IPS DF 4.7 (cell line): Measurements from ENCODE around the gene PAPPA.

Source experiments
- DNase-seq: peaks from one replicate; pipeline ENCODE4 v3.0.0-alpha.2; 2013; ENCODE audit warnings: low spot score; ENCODE audit errors: extremely low read depth

Gene PAPPA

GRCh38 chr9:116223926-116224325 is 70.3 kb downstream of the PAPPA start:
- DNase-seq: no peak

- no peak for DNase-seq
Measured at GRCh38 chr9:116230051-116230632, 76.6 kb downstream of the PAPPA start.

GRCh38 chr9:116232424-116233159 is 79.0 kb downstream of the PAPPA start:
- no peak for DNase-seq

DNA sequence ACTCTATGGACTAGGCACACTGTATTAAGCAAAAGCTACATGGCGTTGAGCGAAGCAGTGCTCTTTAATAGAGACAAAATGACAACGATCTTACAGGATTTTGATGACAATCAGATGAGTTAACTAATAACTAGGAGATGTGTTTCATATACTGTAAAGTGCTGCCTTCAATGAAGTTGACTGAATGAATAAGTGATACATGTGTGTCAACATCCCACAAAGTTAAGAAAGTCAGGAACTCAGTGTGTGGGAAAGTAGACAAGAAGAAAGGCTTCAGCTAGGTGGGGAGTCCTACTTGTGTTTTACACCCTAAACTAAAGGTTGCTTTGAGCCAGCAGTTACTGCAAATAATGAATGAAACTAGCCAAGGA is 79.6 kb downstream of the PAPPA start:
- no peak for DNase-seq

DNA sequence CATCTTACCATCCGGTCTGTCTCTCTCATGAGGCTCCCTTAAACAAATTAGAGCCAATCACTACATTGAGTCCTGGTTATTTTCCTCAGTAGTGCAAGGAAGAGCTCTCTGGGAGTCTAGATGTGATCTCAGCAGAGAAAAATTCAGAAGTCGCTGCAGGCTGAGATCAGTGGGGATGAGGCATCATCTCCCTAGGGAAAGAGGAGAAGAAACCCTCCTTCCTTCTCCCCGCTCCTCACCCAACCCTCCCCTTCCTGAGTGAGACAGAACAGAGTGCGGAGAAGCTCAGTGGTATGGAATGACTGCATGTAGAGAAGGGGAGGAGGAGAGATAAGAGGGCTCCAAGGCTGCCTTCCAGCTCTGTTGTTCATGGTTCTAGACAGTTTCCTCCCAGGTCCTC is 80.5 kb downstream of the PAPPA start:
- no peak for DNase-seq

DNA sequence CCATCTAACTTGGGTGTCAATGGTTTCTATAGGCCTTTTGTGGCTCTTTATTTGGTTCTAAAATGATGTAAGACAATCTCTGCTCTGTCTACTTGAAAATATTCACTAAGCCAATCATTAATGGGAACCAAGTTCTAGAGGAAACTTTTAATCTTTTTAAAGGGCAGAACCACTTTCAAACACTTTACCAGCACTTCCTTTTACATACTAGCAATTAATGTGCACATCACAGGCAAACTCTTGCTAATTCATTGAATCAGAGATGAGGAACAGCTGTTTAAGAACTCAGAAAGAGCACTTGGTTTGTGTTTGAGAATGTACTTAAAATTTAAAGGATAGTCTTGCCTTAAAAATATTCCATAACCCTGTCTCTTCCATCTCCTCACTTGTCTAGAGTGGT is 83.4 kb downstream of the PAPPA start:
- DNase-seq: no peak

DNA sequence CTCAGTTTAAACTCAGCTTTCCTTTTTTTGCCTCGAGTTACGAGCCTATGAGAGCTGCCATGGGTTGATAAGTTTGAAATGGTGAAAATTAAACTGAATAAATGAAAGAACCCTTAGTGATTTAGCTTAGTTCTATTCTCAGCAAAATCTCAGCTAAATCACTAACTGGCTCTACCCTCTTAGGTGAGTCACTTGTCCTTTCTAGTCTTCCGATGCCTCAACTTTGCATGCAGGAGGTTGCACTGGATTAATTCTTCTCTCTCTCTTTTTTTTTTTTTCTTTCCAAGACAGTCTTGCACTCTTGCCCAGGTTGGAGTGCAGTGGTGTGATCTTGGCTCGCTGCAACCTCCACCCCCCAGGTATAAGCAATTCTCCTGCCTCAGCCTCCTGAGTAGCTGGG is 83.9 kb downstream of the PAPPA start:
- no peak for DNase-seq

DNA sequence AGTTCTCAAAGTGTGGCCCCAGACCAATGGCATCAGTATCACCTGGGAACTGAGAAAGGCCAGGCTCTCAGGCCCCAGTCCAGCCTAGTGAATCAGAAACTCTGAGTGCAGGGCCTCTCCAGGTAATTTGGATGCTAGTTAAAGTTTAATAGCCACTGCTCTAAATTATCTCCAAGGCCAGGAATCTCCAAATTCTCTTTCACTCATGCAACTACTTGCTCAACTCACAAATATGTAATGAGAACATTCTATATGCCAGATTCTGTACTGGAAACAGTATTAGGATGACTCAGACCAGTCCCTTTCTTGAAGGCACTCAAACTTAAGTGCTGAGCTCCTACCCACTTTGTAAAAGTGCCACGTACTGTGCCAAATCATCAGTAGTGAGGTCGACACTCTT is 84.6 kb downstream of the PAPPA start:
- DNase-seq: no peak

GRCh38 chr9:116238776-116239340 is 85.3 kb downstream of the PAPPA start:
- DNase-seq: no peak

GRCh38 chr9:116243708-116244107 is 90.1 kb downstream of the PAPPA start:
- no peak for DNase-seq

DNA sequence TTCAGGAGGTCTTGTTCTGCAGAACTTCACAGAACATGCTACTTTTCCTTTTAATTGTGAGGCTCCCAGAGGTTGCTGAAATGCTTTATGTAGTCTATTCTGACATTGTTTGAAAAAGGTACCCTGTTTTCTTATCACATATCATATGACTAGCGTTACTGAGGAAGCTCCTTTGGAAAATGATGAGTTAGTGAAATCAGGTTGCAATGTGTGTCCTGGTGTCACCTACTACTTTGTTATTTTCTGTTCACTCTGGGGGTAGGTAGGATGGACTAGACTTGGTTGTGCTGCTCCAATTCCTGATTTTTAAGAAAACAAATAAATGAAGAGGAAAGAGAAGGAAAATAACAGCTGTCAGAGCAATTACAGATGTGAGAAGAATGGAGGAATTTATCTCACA is 93.7 kb downstream of the PAPPA start:
- no peak for DNase-seq

DNA sequence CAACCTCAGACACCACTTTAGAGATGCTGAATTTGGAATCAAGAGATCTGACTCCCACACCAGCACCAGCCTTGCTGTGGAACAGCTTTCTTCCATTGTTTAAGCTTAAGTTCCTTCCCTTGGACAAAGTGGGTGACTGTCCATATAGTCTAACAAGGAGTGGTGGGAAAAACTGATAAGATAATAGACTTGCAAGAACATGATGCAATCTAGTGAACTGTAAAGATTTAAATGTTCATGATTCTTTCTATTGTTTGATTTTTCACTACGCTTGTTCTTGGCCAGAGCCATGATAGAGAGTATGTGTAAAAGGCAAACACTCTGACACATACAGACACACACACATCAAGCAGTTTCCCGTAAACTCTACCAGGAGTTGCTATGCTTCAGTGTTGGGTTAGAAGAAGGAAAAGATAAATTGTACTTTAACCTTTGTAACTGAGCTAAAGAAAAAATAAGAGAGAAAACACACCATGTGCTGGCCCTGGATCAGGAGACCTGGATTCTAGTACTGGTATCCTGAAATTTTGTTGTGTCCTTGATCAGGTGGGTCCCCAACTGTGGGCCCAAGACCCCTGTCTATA is 94.3 kb downstream of the PAPPA start:
- DNase-seq: no peak

GRCh38 chr9:116250891-116251290 is 97.3 kb downstream of the PAPPA start:
- no peak for DNase-seq

GRCh38 chr9:116251366-116251765 is 97.8 kb downstream of the PAPPA start:
- no peak for DNase-seq

GRCh38 chr9:116260531-116260930 is 106.9 kb downstream of the PAPPA start:
- no peak for DNase-seq

DNA sequence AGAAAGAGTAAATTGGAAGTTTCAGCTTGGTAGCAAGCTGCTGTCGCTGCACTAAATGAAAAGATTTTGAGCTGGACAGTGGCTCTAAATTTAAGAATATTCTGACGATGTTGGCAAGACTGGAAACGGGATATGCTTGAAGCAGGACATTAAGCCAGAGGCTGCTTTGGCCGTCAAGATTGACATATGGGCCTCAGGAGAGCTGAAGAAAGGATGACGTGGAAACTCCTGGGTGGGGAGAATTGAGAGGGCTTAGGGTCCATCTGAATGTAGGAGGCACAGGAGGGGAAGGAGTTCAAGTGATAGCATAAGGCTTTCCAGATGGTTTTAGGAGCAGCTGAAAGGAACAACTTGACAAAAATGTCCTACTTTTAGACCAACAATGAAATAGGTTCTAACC is 108.9 kb downstream of the PAPPA start:
- DNase-seq: no peak

GRCh38 chr9:116264361-116264760 is 110.8 kb downstream of the PAPPA start:
- DNase-seq: no peak

DNA sequence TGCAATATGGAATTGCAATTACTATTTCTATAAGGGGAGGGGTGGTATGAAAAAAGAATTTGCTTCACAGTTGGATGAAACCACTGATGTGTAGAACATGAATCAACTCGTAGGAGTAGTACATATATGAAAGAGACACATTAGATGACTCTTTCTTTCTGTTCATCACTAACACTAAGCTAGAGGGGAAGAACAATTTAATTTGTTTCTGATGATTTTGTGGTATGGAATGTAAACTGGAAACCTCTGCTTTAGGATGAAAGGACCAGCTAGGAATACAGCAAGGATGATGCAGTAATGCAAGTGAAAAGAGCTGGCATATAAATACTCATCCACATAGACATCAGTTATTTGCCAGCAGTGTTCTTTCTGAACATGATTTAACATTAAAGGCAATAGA is 113.4 kb downstream of the PAPPA start:
- DNase-seq: no peak

GRCh38 chr9:116269250-116269649 is 115.7 kb downstream of the PAPPA start:
- DNase-seq: no peak

DNA sequence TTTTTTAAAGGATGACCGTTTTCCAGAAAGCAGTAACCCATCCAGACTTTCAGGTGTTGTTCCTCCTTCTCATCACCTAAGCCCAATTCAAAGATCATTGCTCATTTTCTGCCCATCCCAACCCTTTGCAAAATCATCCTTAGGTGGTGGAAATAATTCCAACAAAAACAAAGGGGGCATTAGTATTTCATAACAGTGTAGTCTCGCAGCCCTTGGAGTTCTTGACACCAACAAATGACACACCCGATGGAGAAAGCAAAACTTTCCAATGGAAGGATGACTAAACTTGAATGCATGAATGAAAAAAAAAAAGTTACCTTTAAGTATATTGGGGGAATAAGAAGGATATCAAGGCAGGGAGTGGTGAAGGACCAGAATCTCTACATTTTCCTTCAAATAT is 117.0 kb downstream of the PAPPA start:
- DNase-seq: no peak

DNA sequence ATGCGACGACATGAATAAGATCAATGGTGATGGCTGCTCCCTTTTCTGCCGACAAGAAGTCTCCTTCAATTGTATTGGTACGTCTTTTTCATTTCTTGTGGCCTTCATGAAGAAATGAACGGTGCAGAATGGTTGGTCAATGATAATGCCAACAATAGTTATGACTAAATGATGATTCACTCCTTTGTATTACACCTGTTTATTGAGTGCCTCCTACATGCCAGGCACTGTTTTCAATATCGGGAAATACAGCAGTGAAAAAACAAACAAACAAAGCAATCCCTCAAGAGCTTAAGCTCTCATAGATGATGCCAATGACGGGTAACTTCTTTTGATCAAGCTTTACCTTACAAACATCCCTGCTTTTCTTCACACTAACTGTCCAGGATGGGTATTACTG is 117.7 kb downstream of the PAPPA start:
- DNase-seq: no peak

DNA sequence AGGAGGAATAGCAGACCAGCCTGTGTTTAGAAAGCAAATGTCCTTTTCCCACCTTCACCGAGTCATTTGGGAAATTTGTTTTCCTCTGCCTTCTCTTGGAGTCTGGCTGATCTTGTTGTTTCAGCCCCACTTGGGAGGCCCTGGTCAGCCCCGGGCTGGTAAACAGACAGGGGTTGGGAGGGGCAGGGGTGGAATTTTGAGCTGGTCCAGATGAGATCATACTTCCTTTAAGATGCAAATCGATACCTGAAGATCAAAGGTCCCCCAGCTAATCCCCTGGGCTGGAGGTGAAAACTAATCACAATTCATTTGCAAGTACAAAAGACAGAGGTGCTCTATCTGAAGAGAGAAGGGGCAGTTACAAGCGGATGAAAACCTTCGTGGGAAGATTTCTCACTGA is 118.4 kb downstream of the PAPPA start:
- DNase-seq: peak; percentile 75

- no peak for DNase-seq
Measured at GRCh38 chr9:116274293-116274692, 120.7 kb downstream of the PAPPA start.
